Measurements from ENCODE around the gene EPHA2.

Gene EPHA2

DNA sequence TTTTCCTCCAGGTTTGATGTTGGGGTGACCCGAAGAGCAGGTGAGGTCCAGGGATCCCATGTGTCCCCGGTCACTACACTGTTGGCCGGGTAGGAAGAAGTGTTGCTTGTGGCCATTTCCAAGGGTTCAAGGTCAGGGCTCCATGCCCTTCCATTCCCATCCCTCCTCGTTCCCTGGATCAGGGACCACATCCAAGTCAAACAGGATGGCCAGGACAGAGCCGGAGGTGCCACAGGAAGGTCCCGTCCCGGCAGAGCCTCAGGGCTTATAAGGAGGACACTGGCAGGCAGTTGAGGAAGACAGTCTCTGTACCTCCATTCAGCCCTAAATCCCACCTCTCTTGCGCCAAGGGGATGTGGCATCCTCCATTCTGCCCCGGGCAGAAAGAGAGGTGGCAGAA, 60.4 kb downstream of the EPHA2 start:
- TF ChIP-seq, protein P1, sequence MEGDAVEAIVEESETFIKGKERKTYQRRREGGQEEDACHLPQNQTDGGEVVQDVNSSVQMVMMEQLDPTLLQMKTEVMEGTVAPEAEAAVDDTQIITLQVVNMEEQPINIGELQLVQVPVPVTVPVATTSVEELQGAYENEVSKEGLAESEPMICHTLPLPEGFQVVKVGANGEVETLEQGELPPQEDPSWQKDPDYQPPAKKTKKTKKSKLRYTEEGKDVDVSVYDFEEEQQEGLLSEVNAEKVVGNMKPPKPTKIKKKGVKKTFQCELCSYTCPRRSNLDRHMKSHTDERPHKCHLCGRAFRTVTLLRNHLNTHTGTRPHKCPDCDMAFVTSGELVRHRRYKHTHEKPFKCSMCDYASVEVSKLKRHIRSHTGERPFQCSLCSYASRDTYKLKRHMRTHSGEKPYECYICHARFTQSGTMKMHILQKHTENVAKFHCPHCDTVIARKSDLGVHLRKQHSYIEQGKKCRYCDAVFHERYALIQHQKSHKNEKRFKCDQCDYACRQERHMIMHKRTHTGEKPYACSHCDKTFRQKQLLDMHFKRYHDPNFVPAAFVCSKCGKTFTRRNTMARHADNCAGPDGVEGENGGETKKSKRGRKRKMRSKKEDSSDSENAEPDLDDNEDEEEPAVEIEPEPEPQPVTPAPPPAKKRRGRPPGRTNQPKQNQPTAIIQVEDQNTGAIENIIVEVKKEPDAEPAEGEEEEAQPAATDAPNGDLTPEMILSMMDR (IDR thresholded peaks at IDR 0.05; ENCODE audit: low read depth, low read length), result no peak
- TF ChIP-seq POLR2A (IDR thresholded peaks at IDR 0.05; ENCODE audit: extremely low read depth, insufficient read length) (no peak), MYC (IDR thresholded peaks at IDR 0.05; ENCODE audit: low read depth, low read length) (no peak)
- TF ChIP-seq, protein P2, sequence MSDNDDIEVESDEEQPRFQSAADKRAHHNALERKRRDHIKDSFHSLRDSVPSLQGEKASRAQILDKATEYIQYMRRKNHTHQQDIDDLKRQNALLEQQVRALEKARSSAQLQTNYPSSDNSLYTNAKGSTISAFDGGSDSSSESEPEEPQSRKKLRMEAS (IDR thresholded peaks at IDR 0.05; ENCODE audit: low read depth, low read length), result no peak
- H3K4me3 ChIP-seq (ENCODE audit: low read depth, low read length), result no peak overlapping the region
- DNase-seq (ENCODE audit: low read depth), result no peak

DNA sequence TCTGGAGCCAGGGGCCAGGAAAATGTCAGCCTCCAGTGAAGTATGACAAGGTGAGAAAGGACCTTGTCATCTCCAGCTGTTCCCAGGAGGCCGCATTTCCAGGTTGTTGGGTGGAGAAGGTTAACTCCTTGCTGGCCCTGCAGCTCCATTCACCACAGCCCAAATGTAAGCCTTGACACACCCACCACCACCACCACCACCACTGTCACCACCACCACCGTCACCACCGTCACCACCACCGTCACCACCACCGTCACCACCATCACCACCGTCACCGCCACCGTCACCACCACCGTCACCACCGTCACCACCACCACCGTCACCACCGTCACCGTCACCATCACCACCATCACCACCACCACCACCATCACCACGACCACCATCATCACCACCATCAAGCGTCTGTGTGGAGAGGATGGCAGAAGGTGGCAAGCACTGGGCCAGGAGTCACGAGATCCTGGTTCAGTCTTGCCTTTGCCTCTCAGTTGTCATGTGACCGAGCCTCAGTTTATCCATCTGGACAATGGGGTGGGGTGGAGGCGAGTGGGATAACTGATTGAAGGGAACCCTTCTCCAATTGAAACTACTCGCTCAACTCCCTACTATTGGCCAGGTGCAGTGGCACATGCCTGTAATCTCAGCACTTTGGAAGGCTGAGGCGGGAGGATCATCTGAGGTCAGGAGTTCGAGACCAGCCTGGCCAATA, 61.3 kb downstream of the EPHA2 start:
- H3K4me3 ChIP-seq (ENCODE audit: low read depth, low read length), result no peak overlapping the region
- DNase-seq (ENCODE audit: low read depth), result no peak
- TF ChIP-seq, protein P2 (IDR thresholded peaks at IDR 0.05; ENCODE audit: low read depth, low read length), result no peak
- no peak for TF ChIP-seq MYC (IDR thresholded peaks at IDR 0.05; ENCODE audit: low read depth, low read length)

DNA sequence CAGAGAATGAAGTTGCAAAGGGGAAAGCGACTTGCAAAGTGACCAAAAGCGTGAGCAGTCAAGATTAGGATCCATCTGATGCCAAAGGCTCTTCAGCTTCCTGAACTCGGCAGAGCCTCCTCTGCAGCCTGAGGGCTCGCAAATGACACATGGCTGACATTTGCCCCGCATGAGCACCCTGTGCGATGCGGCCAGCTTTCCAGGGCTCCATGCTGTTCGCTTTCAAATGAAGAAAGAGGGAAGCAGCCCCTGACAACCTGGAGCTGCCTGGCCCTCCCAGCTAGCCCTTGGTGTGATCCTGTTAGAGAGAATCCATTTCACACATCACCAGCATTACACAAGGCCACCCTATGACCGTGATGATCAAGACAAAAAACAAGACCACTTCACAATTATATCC, 62.3 kb downstream of the EPHA2 start:
- TF ChIP-seq MYC (IDR thresholded peaks at IDR 0.05; ENCODE audit: low read depth, low read length) (no peak), POLR2A (IDR thresholded peaks at IDR 0.05; ENCODE audit: extremely low read depth, insufficient read length) (no peak)
- TF ChIP-seq, protein P2 (IDR thresholded peaks at IDR 0.05; ENCODE audit: low read depth, low read length), result no peak
- TF ChIP-seq, protein P1 (IDR thresholded peaks at IDR 0.05; ENCODE audit: low read depth, low read length), result no peak
- no peak overlapping the region for H3K4me3 ChIP-seq (ENCODE audit: low read depth, low read length)
- no peak for DNase-seq (ENCODE audit: low read depth)

DNA sequence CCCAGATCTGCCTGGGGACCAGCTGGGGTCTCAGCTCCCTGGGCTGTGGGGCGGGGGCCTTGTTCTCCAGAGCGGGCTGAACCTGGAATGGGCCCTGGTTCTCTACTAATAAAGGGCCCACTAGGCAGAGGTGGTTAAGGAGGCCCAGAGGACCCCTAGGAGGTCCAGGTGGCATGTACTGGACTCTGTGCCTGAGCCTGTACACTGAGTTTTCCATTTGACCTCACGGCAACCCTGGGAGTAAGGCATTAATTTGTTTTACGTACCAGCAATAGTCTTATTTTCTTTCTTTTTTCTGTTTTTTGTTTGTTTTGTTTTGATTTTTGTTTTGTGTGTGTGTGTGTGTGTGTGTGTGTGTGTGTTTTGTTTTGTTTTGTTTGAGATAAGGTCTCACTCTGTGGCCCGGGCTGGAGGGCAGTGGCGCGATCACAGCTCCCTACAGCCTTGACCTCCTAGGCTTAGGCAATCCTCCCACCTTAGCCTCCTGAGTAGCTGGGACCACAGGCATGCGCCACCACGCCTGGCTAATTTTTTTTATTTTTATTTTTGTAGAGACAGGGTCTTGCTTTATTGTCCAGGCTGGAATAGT, 62.9 kb downstream of the EPHA2 start:
- TF ChIP-seq, protein P1 (IDR thresholded peaks at IDR 0.05; ENCODE audit: low read depth, low read length), result no peak
- TF ChIP-seq POLR2A (IDR thresholded peaks at IDR 0.05; ENCODE audit: extremely low read depth, insufficient read length), result no peak
- no peak for TF ChIP-seq MYC (IDR thresholded peaks at IDR 0.05; ENCODE audit: low read depth, low read length)
- TF ChIP-seq, protein P2 (IDR thresholded peaks at IDR 0.05; ENCODE audit: low read depth, low read length), result no peak
- DNase-seq (ENCODE audit: low read depth), result no peak
- H3K4me3 ChIP-seq (ENCODE audit: low read depth, low read length), result no peak overlapping the region

DNA sequence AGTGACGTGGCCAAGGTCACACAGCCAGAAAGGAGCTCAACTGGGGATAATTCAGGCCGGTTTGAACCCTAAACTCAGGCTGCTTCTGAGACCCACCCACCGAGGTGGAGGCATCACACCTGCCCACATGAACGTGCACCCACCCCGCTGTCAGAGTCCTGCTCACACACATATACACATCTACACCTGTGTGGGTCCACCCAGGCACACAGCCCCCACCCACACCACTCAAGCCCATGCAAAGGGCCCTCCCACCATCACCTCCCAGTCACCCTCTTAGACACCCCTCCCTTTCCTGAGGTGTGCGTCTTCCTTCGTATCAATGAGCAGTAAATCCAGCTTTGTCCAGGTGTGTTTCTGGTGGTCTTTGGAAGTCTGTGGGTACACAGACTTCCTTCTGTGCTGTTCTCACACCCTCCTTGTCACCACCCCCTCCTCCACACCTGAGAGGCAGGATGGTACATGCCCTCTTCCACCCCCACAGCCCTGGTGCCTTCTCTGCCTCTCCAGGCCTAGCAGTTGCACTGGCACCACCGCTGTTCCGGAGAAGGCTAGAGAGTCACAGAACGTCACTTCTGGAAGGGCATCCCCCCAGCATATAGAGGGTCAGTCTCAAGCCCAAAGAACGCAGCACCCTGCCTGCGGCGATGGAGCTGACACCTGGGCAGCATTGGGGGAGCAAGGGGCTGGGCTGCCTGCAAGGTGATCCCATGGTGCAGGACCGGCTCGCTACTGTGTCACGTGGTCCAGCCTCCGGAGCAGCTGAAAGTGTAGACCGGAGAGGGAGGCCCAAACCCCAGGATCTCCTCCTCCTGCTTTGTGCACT, 63.6 kb downstream of the EPHA2 start:
- H3K4me3 ChIP-seq (ENCODE audit: low read depth, low read length), result no peak overlapping the region
- TF ChIP-seq, protein P1 (IDR thresholded peaks at IDR 0.05; ENCODE audit: low read depth, low read length), result no peak
- TF ChIP-seq MYC (IDR thresholded peaks at IDR 0.05; ENCODE audit: low read depth, low read length) (no peak), POLR2A (IDR thresholded peaks at IDR 0.05; ENCODE audit: extremely low read depth, insufficient read length) (no peak)
- TF ChIP-seq, protein P2 (IDR thresholded peaks at IDR 0.05; ENCODE audit: low read depth, low read length), result no peak
- no peak for DNase-seq (ENCODE audit: low read depth)
